ENCODE measurements around the gene THSD7A.
"Not testable (repeated sequence)": the region's sequence is repeated elsewhere in the genome, so short reads cannot be mapped to it uniquely, and the experiment has no call there.

The THSD7A gene

DNA sequence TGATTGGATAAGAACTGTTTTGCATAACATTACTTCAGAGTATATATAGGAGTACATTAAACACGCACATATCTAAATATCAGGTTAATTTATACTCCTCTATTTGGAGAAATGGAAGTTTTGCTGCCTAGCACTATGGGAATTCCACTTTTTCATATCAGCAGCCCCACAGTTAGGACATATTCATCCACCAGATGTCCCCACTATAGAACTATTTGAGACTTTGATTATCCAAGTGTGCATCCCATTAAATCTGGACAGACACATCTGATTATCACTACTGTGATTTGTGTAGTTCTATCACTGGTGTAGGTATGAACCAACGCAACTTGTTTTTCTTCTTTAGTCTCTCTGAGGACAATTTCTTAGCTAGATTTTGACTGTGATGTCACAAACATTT lies 345.7 kb downstream of the THSD7A start:
- no peak for DNase-seq

- no peak for DNase-seq
Measured at GRCh38 chr7:11485636-11486035, 346.4 kb downstream of the THSD7A start.

GRCh38 chr7:11480143-11480542 lies 351.9 kb downstream of the THSD7A start:
- DNase-seq: no peak

DNA sequence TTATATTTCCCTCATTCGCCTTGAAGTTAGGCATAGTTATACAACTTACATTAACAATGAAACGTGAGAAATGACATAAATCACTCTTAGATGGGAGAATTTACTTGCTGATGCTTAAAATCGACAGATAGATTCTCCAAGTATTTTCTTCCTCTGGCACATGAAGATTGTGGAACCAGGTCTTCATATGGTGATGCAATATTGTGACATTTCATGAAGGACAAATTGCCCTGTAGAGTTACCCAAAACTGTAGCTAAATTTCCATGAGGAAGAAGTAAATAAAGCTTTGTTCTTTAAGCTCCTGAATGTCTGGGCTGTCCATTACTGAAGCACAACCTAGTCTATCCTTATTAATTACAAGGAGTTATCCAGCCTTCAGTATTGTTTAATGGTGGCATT lies 353.1 kb downstream of the THSD7A start:
- DNase-seq: no peak

- no peak for DNase-seq
Measured at GRCh38 chr7:11478426-11478825, 353.6 kb downstream of the THSD7A start.

DNA sequence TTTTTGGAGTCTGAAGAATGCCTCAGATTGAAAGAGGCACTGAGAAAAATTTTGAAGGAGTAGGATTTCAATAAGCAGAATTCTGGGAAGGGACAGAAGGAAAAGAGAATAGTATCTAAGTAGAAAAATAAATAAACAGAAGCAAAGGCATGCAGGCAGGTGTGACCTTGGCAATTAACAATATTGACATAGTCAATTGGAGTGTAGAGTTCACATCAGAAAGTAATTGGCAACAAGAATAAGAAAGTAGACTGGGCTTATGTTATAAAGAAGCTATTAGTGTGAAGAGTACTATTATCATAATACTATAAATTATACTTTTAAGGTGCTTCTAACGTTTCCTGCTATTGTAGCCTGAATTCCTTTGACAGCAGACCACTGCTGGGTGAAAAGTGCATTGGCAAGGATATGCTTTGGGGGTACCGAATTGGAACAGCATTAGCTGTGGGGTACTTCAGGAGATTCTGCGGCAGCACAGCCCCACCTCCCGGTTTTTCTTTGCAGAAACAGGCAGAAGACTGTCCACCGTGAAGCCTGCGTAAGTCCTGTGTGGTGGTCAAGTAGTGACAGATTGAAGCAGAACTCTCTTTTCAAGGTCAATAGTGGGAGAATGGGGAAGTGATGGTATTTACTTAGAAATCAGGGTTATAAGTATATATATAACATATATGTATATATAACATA lies 357.0 kb downstream of the THSD7A start:
- DNase-seq: no peak

GRCh38 chr7:11473807-11474424 lies 358.1 kb downstream of the THSD7A start:
- no peak for DNase-seq

GRCh38 chr7:11473220-11473619 lies 358.8 kb downstream of the THSD7A start:
- DNase-seq: no peak

DNA sequence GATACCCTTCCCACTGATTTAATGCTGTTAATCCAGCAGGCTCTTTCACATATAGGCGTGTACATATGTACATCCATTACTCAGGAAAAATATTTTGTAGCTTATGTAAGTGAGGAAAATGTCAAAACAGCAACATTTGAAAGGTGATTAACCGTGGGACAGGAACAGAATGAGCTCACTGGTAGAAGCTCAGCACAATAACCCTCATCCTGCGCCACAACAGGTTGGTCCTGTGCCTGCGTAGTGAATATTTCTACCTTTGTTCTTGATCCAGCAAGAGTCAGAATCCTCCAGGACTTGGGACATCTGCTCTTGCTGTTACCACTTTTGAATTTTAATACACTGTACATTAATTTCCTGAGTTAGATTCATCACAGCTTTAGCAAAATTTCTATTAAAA lies 359.4 kb downstream of the THSD7A start:
- no peak for DNase-seq

- no peak for DNase-seq
Measured at GRCh38 chr7:11471255-11471654, 360.7 kb downstream of the THSD7A start.

- DNase-seq: no peak
Measured at GRCh38 chr7:11469028-11469745, 362.8 kb downstream of the THSD7A start.

DNA sequence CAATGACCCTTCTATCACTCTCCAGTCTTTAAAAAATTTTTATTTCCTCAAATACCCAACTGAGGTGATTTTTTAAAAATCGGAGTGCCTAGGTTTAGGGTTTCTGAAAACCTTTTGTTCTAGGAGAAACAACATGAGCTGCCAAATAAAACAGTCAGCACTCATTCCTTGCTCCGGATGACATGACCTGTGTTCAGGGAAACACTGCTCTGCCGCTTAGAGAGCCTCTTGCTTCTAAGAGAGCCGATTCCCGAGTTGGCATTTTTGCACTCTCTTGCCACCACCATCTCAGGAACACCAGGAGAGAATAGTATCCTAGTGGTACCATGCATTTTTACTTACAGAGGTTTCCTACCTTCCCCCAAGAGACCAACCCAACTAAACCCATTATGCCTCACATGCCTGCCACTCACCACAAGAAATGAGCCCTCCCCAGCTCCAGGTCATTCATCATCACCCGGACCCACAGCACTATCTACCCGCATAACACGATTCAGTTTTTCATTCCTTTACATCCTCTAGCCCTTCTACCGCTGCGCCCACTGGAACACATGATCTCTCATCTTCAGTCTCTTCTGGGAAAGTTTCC lies 365.4 kb downstream of the THSD7A start:
- DNase-seq: no peak

- DNase-seq: no peak
Measured at GRCh38 chr7:11464624-11465023, 367.4 kb downstream of the THSD7A start.

- DNase-seq: no peak
Measured at GRCh38 chr7:11461946-11462345, 370.1 kb downstream of the THSD7A start.

- no peak for DNase-seq
Measured at GRCh38 chr7:11458736-11459483, 373.1 kb downstream of the THSD7A start.

GRCh38 chr7:11457419-11457818 lies 374.6 kb downstream of the THSD7A start:
- DNase-seq: no peak

DNA sequence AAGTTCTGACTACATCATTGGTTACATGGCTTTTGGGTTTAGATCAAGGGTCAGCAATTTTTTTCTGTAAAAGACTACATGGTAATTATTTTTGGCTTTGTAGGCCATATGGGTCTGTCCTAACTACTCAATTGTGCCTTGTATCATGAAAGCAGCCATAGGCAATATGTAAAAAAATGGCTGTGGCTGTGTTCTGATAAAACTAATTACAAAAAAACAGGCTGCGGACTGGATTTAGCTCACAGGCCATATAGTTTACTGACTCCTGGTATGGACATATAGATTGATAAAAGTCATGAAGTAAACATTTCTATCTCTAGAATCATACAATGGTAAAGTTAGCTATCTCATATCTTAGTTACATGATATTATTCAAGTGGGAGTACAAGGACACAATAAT lies 375.4 kb downstream of the THSD7A start:
- no peak for DNase-seq

- DNase-seq: no peak
Measured at GRCh38 chr7:11452476-11452875, 379.5 kb downstream of the THSD7A start.

DNA sequence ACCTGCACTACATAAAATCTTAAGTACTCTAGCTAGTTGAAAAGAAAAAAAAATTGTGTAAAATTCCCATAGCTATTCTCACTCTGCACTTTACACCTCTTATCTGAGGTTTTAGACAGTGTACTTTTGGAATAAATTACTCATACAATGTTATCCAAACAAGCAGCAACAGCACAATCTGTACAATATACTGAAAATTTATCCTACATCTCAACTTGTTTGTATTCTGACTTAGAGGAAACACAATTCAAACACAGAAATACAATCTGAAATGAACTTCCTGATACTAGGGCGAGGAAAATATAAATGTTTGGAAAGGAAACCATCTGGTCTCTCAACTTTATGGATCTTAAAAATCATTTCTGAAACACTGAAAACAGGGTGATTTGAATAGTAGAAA lies 381.7 kb downstream of the THSD7A start:
- DNase-seq: no peak

DNA sequence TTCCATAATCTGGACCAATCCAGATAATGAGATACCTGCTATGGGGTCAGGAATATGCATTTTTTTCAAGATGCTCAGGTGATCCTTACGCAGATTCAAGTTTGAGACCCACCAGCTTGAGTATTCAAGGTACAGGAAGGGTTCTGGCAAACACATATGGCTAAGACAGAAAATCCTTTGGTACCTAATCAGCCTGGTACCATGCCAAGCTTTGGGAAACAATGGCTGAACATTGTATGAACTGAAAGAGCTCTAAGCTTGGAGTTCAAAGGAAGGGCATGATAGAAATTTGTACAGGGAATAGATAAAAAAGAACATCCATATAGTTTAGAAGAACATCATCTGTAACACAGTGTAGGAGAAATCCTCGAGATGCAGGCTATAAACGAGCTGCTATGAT lies 382.7 kb downstream of the THSD7A start:
- no peak for DNase-seq

DNA sequence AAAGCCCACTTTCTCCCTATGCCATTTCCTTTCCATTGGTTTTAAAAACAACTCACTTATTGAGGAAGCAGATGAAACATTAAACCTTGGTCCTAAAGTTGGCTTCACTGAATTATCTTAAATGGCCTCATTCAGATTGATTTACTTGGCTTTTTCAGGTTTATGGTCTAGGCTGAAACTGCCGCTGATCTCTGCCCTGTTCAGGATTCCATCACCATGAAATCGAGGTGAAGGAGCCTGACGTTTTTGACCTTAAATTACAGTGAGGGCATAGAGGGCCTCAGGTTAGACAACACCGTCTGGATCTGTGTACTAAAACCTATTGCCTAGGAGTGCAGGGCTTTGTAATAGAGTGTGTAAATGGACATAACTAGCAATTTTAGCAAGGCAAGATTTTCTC lies 383.7 kb downstream of the THSD7A start:
- DNase-seq: no peak

- DNase-seq: no peak
Measured at GRCh38 chr7:11447106-11447505, 384.9 kb downstream of the THSD7A start.

DNA sequence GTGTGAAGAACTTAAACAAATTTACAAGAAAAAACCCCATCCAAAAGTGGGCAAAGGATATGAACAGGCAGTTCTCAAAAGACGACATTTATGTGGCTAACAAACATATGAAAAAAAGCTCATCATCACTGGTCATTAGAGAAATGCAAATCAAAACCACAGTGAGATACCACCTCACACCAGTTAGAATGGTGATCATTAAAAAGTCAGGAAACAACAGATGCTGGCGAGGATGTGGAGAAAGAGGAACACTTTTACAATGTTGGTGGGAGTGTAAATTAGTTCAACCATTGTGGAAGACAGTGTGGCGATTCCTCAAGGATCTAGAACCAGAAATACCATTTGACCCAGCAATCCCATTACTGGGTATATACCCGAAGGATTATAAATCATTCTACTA lies 388.1 kb downstream of the THSD7A start:
- not testable (repeated sequence) for DNase-seq

All from NCI-H1105 (cell line).